HG03565 (cell line): ENCODE data around the gene COL15A1.

Experiments used
- ATAC-seq: cut with Tn5 transposase; IDR thresholded peaks from one replicate; pipeline ENCODE4 v1.9.1; 2021; ENCODE audit warnings: mild to moderate bottlenecking, moderate library complexity; ENCODE audit not compliant: unreplicated experiment

COL15A1 gene

GRCh38 chr9:99103901-99104458 lies 160.3 kb downstream of the COL15A1 start:
- no peak for ATAC-seq

GRCh38 chr9:99104459-99105151 lies 160.9 kb downstream of the COL15A1 start, which contains the start of gene TGFBR1:
TSS of gene TGFBR1 (plus strand) at chr9:99105113. CDS start at chr9:99105206, 93 bp downstream.
- ATAC-seq: peak; percentile 85

- ATAC-seq: peak; percentile 33
These were observed 161.7 kb downstream of the COL15A1 start for GRCh38 chr9:99105152-99106043.

GRCh38 chr9:99106044-99106375 lies 162.3 kb downstream of the COL15A1 start:
- ATAC-seq: no peak

- ATAC-seq: no peak
These were observed 163.7 kb downstream of the COL15A1 start for GRCh38 chr9:99107421-99107820.

GRCh38 chr9:99108131-99108530 lies 164.4 kb downstream of the COL15A1 start:
- no peak for ATAC-seq

- no peak for ATAC-seq
These were observed 165.8 kb downstream of the COL15A1 start for GRCh38 chr9:99109522-99109921.

- no peak for ATAC-seq
These were observed 169.2 kb downstream of the COL15A1 start for GRCh38 chr9:99112750-99113413.

GRCh38 chr9:99113414-99114048 lies 169.8 kb downstream of the COL15A1 start:
- no peak for ATAC-seq

GRCh38 chr9:99114049-99114440 lies 170.3 kb downstream of the COL15A1 start:
- no peak for ATAC-seq

- no peak for ATAC-seq
These were observed 171.3 kb downstream of the COL15A1 start for GRCh38 chr9:99114846-99115500.

GRCh38 chr9:99116003-99116411 lies 172.3 kb downstream of the COL15A1 start:
- ATAC-seq: no peak

- peak; percentile 90 for ATAC-seq
These were observed 175.2 kb downstream of the COL15A1 start for GRCh38 chr9:99118782-99119466.

GRCh38 chr9:99119976-99120655 lies 176.4 kb downstream of the COL15A1 start:
- ATAC-seq: no peak
